OCI-LY1 (cell line): Measurements from ENCODE around the gene TMEM161A.

Experiments
- H2AFZ ChIP-seq: fragments of 200-600 bp; sonication (generic), shearing (Covaris generic); 2 replicates; pipeline ENCODE4 v1.6.0; 2014; ENCODE audit warnings: antibody characterized with exemption, mild to moderate bottlenecking, low read length
- H3F3A ChIP-seq: fragments of 200-600 bp; sonication (generic), shearing (Covaris generic); 2 replicates; pipeline ENCODE4 v1.6.0; 2014; ENCODE audit warnings: mild to moderate bottlenecking, antibody characterized with exemption, low read length, moderate library complexity; ENCODE audit not compliant: insufficient read depth
- H3K27ac ChIP-seq: fragments of 200-600 bp; sonication (generic); 2 replicates; pipeline ENCODE4 v1.5.1; 2014; ENCODE audit warnings: low read length, mixed run types, mild to moderate bottlenecking, low read depth; ENCODE audit not compliant: poor library complexity, severe bottlenecking
- H3K27me3 ChIP-seq: fragments of 200-600 bp; sonication (generic); 2 replicates; pipeline ENCODE4 v1.6.0; 2014; ENCODE audit warnings: antibody characterized with exemption, mild to moderate bottlenecking, low read length, moderate library complexity; ENCODE audit not compliant: insufficient read depth
- H3K36me3 ChIP-seq: fragments of 200-600 bp; sonication (generic); 2 replicates; pipeline ENCODE4 v1.6.1; 2014; ENCODE audit warnings: mild to moderate bottlenecking, antibody characterized with exemption, low read length, moderate library complexity, mixed read lengths; ENCODE audit not compliant: insufficient read depth
- H3K4me1 ChIP-seq: fragments of 200-600 bp; sonication (generic); 2 replicates; pipeline ENCODE4 v1.5.1; 2014; ENCODE audit warnings: mild to moderate bottlenecking, low read length, moderate library complexity; ENCODE audit not compliant: insufficient read depth, severe bottlenecking
- H3K4me2 ChIP-seq: fragments of 200-600 bp; sonication (generic), shearing (Covaris generic); 2 replicates; pipeline ENCODE4 v1.6.1; 2014; ENCODE audit warnings: low read length
- H3K4me3 ChIP-seq: fragments of 200-600 bp; sonication (generic); 2 replicates; pipeline ENCODE4 v1.5.1; 2014; ENCODE audit warnings: low read length, low read depth, mild to moderate bottlenecking, mixed read lengths; ENCODE audit not compliant: poor library complexity, severe bottlenecking
- H3K79me2 ChIP-seq: fragments of 200-600 bp; shearing (Covaris generic); 2 replicates; pipeline ENCODE4 v1.6.1; 2016; ENCODE audit warnings: mixed run types, low read length, mixed read lengths; ENCODE audit not compliant: insufficient read depth
- H3K9ac ChIP-seq: fragments of 200-600 bp; sonication (generic), shearing (Covaris generic); 2 replicates; pipeline ENCODE4 v1.6.1; 2014; ENCODE audit warnings: mild to moderate bottlenecking, low read length, mixed read lengths
- H3K9me2 ChIP-seq: fragments of 200-600 bp; sonication (generic), shearing (Covaris generic); 2 replicates; pipeline ENCODE4 v1.6.1; 2014; ENCODE audit warnings: low read depth, mild to moderate bottlenecking, low read length, mixed read lengths
- H3K9me3 ChIP-seq: fragments of 200-600 bp; shearing (Covaris generic); 2 replicates; pipeline ENCODE4 v1.6.1; 2014; ENCODE audit warnings: low read length, mixed read lengths
- H4K20me1 ChIP-seq: fragments of 200-600 bp; sonication (generic), shearing (Covaris generic); 2 replicates; pipeline ENCODE4 v1.6.0; 2016; ENCODE audit warnings: mild to moderate bottlenecking, low read length; ENCODE audit not compliant: insufficient read depth
- EZH2 ChIP-seq: fragments of 200-600 bp; sonication (generic), shearing (Covaris generic); IDR thresholded peaks from 2 replicates; pipeline ENCODE4 v1.8.0; 2017; ENCODE audit warnings: borderline replicate concordance, mixed run types, mild to moderate bottlenecking, antibody characterized with exemption, low read length, moderate library complexity, mixed read lengths
- TF ChIP-seq, protein P1 (sequence below): fragments of 200-600 bp; sonication (generic), shearing (Covaris generic); IDR thresholded peaks from 2 replicates; pipeline ENCODE4 v1.5.1; 2017; ENCODE audit warnings: mild to moderate bottlenecking, antibody characterized with exemption, low read length, moderate library complexity, mixed read lengths

The TMEM161A gene

DNA sequence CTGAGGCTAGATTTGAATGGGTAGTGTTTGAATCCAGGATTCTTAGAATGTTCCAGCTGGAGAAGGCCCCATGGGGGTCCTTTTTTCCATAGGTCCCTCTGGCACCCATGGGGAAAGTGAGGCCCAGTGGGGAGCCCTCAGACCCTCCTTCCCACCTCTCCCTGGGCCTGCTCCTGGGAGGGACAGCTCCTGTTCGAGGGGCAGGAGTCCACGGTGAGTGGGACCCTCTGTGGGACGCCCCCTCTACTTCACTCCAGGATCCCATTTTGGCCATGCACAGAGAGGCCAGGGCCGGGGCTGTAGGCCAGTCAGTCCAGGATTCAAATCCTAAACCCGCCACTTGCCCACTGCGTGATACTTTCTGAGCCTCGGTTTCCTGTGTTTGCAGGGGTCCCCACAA lies 24.2 kb upstream of the TMEM161A start:
- H3K27ac ChIP-seq, result peak overlapping the region; percentile 97
- peaks cover 2% of the 10 kb centered on the region for H3F3A ChIP-seq
- H3K4me3 ChIP-seq, result no peak overlapping the region
- H4K20me1 ChIP-seq, result no peaks in the 10 kb centered on the region
- peak overlapping the region; percentile 33; the same call in 1 of the 2 replicates for H3K9ac ChIP-seq
- TF ChIP-seq, protein P1, sequence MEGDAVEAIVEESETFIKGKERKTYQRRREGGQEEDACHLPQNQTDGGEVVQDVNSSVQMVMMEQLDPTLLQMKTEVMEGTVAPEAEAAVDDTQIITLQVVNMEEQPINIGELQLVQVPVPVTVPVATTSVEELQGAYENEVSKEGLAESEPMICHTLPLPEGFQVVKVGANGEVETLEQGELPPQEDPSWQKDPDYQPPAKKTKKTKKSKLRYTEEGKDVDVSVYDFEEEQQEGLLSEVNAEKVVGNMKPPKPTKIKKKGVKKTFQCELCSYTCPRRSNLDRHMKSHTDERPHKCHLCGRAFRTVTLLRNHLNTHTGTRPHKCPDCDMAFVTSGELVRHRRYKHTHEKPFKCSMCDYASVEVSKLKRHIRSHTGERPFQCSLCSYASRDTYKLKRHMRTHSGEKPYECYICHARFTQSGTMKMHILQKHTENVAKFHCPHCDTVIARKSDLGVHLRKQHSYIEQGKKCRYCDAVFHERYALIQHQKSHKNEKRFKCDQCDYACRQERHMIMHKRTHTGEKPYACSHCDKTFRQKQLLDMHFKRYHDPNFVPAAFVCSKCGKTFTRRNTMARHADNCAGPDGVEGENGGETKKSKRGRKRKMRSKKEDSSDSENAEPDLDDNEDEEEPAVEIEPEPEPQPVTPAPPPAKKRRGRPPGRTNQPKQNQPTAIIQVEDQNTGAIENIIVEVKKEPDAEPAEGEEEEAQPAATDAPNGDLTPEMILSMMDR, result no peak
- TF ChIP-seq EZH2, result no peak
- no peaks in the 10 kb centered on the region for H3K9me3 ChIP-seq
- H3K36me3 ChIP-seq, result peaks cover 8% of the 10 kb centered on the region; the same call in 1 of the 2 replicates
- H3K9me2 ChIP-seq, result no peaks in the 10 kb centered on the region
- no peak overlapping the region for H2AFZ ChIP-seq
- H3K27me3 ChIP-seq, result no peaks in the 10 kb centered on the region
- no peaks in the 10 kb centered on the region; the same call in 1 of the 2 replicates for H3K79me2 ChIP-seq
- H3K4me1 ChIP-seq, result peaks cover 100% of the 10 kb centered on the region
- peak overlapping the region; percentile 72 for H3K4me2 ChIP-seq

DNA sequence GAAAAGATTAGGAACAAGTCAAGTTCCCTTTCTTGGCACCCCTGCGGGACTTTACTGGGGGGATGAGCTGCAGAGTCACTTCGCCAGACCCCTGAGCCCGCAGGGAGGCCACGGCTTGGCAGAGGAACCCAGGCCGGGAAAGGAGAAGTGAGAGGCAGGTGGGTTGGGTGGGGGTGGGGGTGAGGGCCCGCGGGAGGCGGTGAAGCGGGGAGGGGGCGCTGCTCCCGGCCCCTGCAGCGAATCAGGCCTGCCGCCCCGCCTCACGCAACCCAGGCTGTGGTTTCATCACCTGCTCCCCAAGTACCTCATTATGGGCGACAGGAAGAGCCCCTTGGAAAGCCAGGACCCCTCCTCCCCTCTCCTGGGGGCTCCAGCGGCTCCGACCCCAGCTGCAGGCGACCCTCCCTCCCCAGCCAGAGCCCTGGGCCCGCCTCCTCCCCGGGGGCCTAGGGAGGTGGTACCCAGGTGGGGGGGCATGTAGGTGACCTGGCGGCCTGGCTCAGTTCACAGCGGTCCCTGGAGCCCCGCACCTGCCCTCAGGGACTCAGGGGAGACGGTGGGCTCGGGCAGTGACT lies 22.3 kb upstream of the TMEM161A start:
- Histone ChIP-seq H3F3A (peaks cover 2% of the 10 kb centered on the region), H3K27ac (peak overlapping the region; percentile 97), H3K9me2 (no peaks in the 10 kb centered on the region), H3K79me2 (no peaks in the 10 kb centered on the region), H3K9me3 (no peaks in the 10 kb centered on the region), H3K27me3 (no peaks in the 10 kb centered on the region), H4K20me1 (no peaks in the 10 kb centered on the region), H3K36me3 (peaks cover 6% of the 10 kb centered on the region; the same call in 1 of the 2 replicates), H3K4me3 (peak overlapping the region; percentile 51), H3K4me2 (peak overlapping the region; percentile 72), H3K4me1 (peaks cover 100% of the 10 kb centered on the region), H3K9ac (peak overlapping the region; percentile 75), H2AFZ (no peak overlapping the region)
- no peak for TF ChIP-seq EZH2
- TF ChIP-seq, protein P1, result no peak

DNA sequence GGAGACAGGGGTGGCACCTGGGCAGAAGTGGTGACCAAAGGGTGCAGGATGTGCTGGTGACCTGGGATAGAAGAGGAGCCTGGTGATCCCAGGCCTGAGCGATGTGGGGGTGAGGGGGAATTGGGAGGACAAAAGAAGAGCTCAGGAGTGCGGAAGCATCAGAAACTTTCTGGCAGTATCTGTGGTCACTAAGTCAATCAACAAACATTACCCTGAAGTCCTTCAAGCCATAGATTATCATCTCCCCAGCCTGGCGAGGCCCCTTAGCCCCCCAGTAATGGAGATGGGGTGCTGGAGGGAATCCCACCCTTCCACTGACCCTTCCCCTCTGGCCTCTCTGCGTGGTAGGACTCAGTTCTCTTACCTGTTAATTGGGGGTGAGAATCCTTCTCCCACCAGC lies 21.3 kb upstream of the TMEM161A start:
- Histone ChIP-seq H3K27ac (peak overlapping the region; percentile 97), H3K9ac (peak overlapping the region; percentile 23; the same call in 1 of the 2 replicates), H3K9me2 (no peaks in the 10 kb centered on the region), H3K4me1 (peaks cover 100% of the 10 kb centered on the region), H3K79me2 (0 out of 2 replicates have a peak, but pooled peaks cover 4% of the 10 kb centered on the region), H4K20me1 (no peaks in the 10 kb centered on the region), H3K36me3 (peaks cover 10% of the 10 kb centered on the region; the same call in 1 of the 2 replicates), H3K9me3 (no peaks in the 10 kb centered on the region), H3K4me3 (no peak overlapping the region), H2AFZ (no peak overlapping the region), H3F3A (peaks cover 2% of the 10 kb centered on the region; the same call in 1 of the 2 replicates), H3K4me2 (peak overlapping the region; percentile 6; the same call in 1 of the 2 replicates), H3K27me3 (no peaks in the 10 kb centered on the region)
- TF ChIP-seq EZH2, result no peak
